DND-41 (cell line): ENCODE data around the gene IL1B.

Experiments
- ATAC-seq: fragments of 200-7000 bp; cut with Tn5 transposase; 3 replicates; pipeline ENCODE4 v1.9.1; 2021; ENCODE audit warnings: low read depth; ENCODE audit not compliant: insufficient read depth
- DNase-seq: peaks from one replicate; pipeline ENCODE4 v3.0.0-alpha.2; 2020
- H2AFZ ChIP-seq: 2 replicates; pipeline ENCODE4 v1.6.0; 2012; ENCODE audit warnings: low read depth, low read length
- H3K27ac ChIP-seq: 2 replicates; pipeline ENCODE4 v1.5.1; 2012; ENCODE audit warnings: low read length, inconsistent platforms
- H3K27me3 ChIP-seq: fragments of 200-600 bp; sonication (generic); 2 replicates; pipeline ENCODE4 v1.6.0; 2012; ENCODE audit warnings: low read length, mild to moderate bottlenecking, inconsistent platforms; ENCODE audit not compliant: insufficient read depth, poor library complexity
- H3K36me3 ChIP-seq: 2 replicates; pipeline ENCODE4 v1.5.1; 2012; ENCODE audit warnings: low read length, inconsistent platforms; ENCODE audit not compliant: insufficient read depth
- H3K4me1 ChIP-seq: 2 replicates; pipeline ENCODE4 v1.5.1; 2012; ENCODE audit warnings: mild to moderate bottlenecking, low read length; ENCODE audit not compliant: insufficient read depth
- H3K4me2 ChIP-seq: 2 replicates; pipeline ENCODE4 v1.6.0; 2012; ENCODE audit warnings: mild to moderate bottlenecking, moderate library complexity, low read length, inconsistent platforms; ENCODE audit not compliant: insufficient read depth
- H3K4me3 ChIP-seq, 2 experiments: fragments of 200-600 bp in 1 of 2; shearing (Covaris generic) in 1 of 2; 2 replicates each; pipeline ENCODE4 v1.5.1; 2012 to 2016; ENCODE audit warnings: inconsistent platforms in 2 of 2, low read length in 2 of 2, mild to moderate bottlenecking in 2 of 2, low read depth in 1 of 2, moderate library complexity in 1 of 2
- H3K79me2 ChIP-seq: 2 replicates; pipeline ENCODE4 v1.6.0; 2012; ENCODE audit warnings: low read length, inconsistent platforms; ENCODE audit not compliant: insufficient read depth
- H3K9ac ChIP-seq: 2 replicates; pipeline ENCODE4 v1.6.0; 2012; ENCODE audit warnings: low read depth, mild to moderate bottlenecking, inconsistent platforms, low read length, moderate library complexity
- H3K9me3 ChIP-seq: 2 replicates; pipeline ENCODE4 v1.5.1; 2012; ENCODE audit warnings: low read length, moderate library complexity, mild to moderate bottlenecking, inconsistent platforms; ENCODE audit not compliant: insufficient read depth, severe bottlenecking
- H4K20me1 ChIP-seq: 2 replicates; pipeline ENCODE4 v1.6.0; 2012; ENCODE audit warnings: low read length; ENCODE audit not compliant: insufficient read depth
- CTCF ChIP-seq: IDR thresholded peaks from 2 replicates; pipeline ENCODE4 v1.5.1; 2012; ENCODE audit warnings: borderline replicate concordance, low read length, moderate library complexity, mild to moderate bottlenecking; ENCODE audit not compliant: poor library complexity, severe bottlenecking; ENCODE audit errors: extremely low read depth
- EZH2 ChIP-seq: IDR thresholded peaks from 3 replicates; pipeline ENCODE4 v1.6.1; 2012; ENCODE audit warnings: borderline replicate concordance, low read depth, mild to moderate bottlenecking, moderate library complexity, low read length, inconsistent platforms; ENCODE audit not compliant: severe bottlenecking

The IL1B gene

GRCh38 chr2:112805542-112805941 is 31.0 kb downstream of the IL1B start:
- Histone ChIP-seq H2AFZ (no peak overlapping the region), H3K4me1 (no peaks in the 10 kb centered on the region), H3K27me3 (no peaks in the 10 kb centered on the region), H3K36me3 (no peaks in the 10 kb centered on the region), H3K4me3 (no peak overlapping the region), H3K79me2 (no peaks in the 10 kb centered on the region), H4K20me1 (no peaks in the 10 kb centered on the region), H3K27ac (no peak overlapping the region), H3K4me2 (no peak overlapping the region), H3K9ac (no peak overlapping the region), H3K9me3 (no peaks in the 10 kb centered on the region)
- ATAC-seq (no peak), DNase-seq (no peak)
- TF ChIP-seq EZH2 = no peak

GRCh38 chr2:112803691-112804521 is 32.7 kb downstream of the IL1B start:
- no peak for DNase-seq
- Histone ChIP-seq H3K27ac (no peak overlapping the region), H3K79me2 (no peaks in the 10 kb centered on the region), H3K27me3 (no peaks in the 10 kb centered on the region), H4K20me1 (no peaks in the 10 kb centered on the region), H3K9ac (no peak overlapping the region), H3K4me1 (no peaks in the 10 kb centered on the region), H2AFZ (no peak overlapping the region), H3K36me3 (no peaks in the 10 kb centered on the region), H3K9me3 (no peaks in the 10 kb centered on the region), H3K4me2 (no peak overlapping the region), H3K4me3 (no peak overlapping the region)
- TF ChIP-seq EZH2 (no peak), CTCF (no peak)
- ATAC-seq = no peak

DNA sequence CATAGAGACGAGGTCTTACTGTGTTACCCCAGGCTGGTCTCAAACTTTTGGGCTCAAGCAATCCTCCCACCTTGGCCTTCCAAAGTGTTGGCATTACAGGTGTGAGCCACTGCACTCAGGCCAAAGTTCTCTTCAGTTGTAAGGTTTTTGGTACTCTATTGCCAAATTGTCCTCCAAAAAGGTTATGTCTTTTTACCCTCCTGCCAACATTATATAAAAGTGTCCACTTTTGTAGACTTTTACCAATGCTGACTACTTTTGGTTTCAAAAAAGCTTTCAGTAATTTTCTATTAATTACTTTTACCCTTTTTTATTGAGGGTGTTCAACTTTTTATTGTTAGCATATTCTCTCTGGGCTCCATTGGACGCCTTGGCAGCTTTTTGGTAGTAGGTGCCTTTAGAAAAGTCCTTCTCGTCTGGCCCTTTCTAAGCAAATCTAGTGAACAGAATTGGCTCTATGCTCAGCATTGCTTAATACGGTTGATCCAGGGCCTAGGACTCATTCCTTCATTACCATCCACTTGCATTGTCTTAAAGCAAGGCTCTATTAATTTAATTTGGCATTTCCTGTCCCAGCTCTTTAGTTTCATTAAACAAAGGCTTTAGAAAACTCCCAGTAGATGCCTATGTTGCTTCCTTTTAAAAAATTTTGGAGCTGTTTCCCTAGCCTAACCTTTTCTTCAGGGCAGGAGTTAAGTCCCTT is 35.5 kb downstream of the IL1B start:
- Histone ChIP-seq H3K4me3 (no peak overlapping the region), H3K9ac (no peak overlapping the region), H4K20me1 (no peaks in the 10 kb centered on the region), H2AFZ (no peak overlapping the region), H3K79me2 (no peaks in the 10 kb centered on the region), H3K27ac (no peak overlapping the region), H3K27me3 (no peaks in the 10 kb centered on the region), H3K36me3 (no peaks in the 10 kb centered on the region), H3K4me1 (no peaks in the 10 kb centered on the region), H3K4me2 (no peak overlapping the region), H3K9me3 (no peaks in the 10 kb centered on the region)
- DNase-seq (no peak), ATAC-seq (no peak)
- TF ChIP-seq CTCF = no peak
- TF ChIP-seq EZH2 = no peak
